Ecto neural progenitor cell (in vitro differentiated cells): ENCODE results near the gene SORL1.

Experiments
- DNase-seq: peaks from one replicate; pipeline ENCODE4 v3.0.0-alpha.2; 2018; ENCODE audit warnings: low spot score

SORL1 gene

DNA sequence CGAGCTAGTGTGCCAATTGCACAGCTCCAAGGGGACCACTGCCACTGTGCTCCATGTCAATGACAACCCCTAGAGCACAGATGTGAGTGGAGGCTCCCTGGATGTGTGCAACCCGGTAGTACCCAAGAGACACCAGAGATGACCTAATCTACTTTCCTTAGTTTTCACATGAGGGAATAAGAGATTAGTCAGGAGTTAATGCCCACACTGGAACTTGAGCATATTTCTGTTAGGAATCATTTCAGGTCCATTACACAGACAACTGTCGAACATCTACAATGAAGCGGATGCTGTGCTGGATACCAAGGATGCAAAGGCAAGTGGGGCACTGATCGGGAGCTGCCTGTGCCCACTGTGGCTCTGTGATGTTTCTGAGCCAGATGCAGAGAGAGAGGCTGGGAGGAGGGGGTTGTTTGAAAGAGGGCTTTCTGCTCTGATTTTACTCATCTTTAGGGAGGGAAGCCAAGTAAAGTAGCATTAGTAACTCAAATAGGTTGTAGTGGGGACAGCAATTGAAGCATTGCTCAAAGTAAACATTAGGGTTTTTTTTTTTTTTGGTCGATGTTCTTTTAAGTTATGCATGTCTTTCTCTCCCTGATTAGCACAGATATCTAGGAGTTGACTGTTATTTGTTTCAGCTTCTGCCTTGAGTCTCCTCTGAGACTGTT is 83.1 kb downstream of the SORL1 start:
- DNase-seq, result no peak

- DNase-seq, result no peak
Observed at GRCh38 chr11:121536126-121536525, 84.0 kb downstream of the SORL1 start.

- DNase-seq, result no peak
Observed at GRCh38 chr11:121538054-121538453, 85.9 kb downstream of the SORL1 start.

GRCh38 chr11:121539000-121539399 is 86.9 kb downstream of the SORL1 start:
- DNase-seq, result no peak

- no peak for DNase-seq
Observed at GRCh38 chr11:121540627-121541026, 88.5 kb downstream of the SORL1 start.

- no peak for DNase-seq
Observed at GRCh38 chr11:121543836-121544380, 91.8 kb downstream of the SORL1 start.

GRCh38 chr11:121544956-121545355 is 92.8 kb downstream of the SORL1 start:
- DNase-seq, result no peak

- DNase-seq, result no peak
Observed at GRCh38 chr11:121547574-121547973, 95.5 kb downstream of the SORL1 start.

GRCh38 chr11:121550247-121551030 is 98.3 kb downstream of the SORL1 start:
- no peak for DNase-seq

DNA sequence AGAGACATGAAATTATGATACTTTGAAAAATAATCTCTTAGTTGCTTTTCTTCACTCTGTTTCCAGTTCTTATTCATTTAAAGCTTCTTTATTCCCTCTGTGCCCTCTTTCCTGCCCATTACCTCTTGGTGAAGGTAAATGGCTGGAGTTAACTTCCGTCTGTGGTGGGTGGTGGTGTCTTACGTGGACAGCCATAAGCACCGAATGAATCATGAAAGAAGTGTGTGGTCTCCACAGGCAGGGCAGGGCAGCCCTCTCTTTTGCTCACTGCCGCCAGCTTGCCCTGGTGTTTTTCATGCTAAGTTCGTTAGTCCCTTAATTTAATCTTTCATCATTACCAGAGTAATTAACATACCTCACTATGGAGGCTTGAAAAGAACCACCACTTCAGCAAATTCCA is 99.3 kb downstream of the SORL1 start:
- DNase-seq, result peak; percentile 8

DNA sequence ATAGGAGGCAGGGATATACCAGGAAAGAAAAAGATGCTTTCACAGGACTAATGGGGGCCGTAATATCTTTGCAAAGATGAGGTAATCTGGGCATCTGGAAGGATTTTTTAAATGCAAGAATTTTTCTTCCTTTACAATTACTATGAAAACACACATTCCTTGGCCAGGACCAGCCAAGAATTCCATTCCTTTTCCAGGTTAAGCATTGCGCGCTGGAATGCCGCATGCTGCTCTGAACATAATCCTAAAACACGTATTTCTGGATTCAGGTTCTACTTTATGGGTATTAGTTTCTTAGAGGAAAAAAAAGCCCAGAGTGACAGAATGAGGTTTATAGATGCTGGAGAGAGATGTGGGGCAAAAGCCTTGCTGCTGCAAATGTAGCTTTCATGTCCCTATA is 100.0 kb downstream of the SORL1 start:
- DNase-seq, result peak; percentile 9

- DNase-seq, result no peak
Observed at GRCh38 chr11:121552644-121553043, 100.5 kb downstream of the SORL1 start.

- DNase-seq, result no peak
Observed at GRCh38 chr11:121553389-121553788, 101.3 kb downstream of the SORL1 start.

DNA sequence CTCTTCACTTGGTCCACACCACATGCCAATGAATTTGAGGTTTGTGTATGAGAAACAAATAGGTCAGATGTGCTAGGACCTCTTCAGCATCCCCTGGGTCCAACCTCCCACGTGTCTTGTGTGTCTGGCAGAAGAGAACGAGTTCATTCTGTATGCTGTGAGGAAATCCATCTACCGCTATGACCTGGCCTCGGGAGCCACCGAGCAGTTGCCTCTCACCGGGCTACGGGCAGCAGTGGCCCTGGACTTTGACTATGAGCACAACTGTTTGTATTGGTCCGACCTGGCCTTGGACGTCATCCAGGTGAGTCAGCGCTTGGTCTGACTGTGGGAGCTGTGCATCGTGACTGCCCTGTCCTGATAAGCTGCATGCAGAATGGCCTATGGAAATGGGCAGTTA is 101.7 kb downstream of the SORL1 start:
- no peak for DNase-seq

DNA sequence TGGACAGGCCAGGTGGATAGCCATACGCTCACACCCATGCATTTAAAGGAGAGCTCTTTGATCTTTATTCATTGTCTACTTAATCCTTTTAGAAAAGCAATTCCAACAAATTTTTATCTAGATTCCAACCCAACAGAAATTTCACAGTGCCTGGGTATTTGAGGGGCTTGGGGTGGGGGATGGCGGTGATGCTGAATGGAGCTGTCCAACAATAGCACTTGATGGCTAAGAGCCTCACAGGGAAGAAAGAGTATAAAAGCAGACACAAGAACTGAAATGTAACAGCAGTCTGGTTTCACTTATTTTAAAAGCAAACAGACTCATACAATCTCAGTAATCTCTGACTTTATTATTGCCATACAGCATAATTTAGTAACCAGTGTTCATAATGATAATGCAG is 102.4 kb downstream of the SORL1 start:
- DNase-seq, result no peak

DNA sequence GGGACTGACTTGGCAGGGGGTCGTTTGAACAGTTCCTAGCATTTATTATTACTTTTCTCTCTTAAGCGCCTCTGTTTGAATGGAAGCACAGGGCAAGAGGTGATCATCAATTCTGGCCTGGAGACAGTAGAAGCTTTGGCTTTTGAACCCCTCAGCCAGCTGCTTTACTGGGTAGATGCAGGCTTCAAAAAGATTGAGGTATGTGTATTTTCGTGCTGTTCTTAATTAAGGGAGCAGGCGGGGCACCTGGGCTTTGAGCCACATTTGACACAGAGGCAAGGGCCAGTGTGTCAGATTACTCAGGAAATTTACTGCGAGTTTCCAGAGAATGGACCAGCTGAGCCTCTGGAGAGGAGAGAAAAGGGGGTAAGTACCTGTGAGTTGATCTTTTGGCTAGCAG is 103.0 kb downstream of the SORL1 start:
- no peak for DNase-seq

DNA sequence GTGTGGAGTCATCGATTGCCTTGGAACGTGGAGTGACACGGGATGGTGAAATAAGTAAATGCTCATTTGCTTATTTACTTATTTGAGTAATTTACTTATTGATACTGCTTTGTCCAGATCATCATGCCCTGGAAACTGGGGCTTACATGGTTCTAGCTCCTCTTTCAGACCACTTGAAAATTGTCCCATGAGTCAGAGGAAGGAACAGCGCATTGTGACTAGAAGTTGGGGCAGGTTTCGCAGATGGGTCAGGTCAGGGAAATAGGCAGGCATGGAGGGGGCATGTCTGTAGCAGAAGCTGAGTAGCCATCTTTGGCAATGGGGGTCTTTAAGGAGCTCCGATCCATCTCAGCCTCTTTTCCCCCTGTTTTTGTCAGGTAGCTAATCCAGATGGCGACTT is 104.8 kb downstream of the SORL1 start:
- no peak for DNase-seq

DNA sequence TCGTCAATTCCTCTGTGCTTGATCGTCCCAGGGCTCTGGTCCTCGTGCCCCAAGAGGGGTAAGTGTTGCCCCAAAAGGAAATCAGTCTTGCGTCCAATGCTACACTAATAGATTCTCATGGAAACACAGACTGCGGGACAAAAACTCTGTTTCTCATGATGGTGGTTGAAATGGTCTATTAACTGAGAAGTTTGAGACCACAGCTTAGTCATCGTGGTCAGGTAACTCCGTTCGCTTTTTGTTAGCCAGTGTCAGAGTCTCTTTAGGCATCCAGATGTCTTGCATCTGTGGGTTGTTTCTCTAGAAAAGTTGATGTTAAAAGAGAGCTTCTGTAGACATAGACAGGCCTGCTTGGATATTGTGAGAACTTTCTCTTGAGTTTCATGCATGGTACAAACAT is 105.2 kb downstream of the SORL1 start:
- DNase-seq, result no peak

DNA sequence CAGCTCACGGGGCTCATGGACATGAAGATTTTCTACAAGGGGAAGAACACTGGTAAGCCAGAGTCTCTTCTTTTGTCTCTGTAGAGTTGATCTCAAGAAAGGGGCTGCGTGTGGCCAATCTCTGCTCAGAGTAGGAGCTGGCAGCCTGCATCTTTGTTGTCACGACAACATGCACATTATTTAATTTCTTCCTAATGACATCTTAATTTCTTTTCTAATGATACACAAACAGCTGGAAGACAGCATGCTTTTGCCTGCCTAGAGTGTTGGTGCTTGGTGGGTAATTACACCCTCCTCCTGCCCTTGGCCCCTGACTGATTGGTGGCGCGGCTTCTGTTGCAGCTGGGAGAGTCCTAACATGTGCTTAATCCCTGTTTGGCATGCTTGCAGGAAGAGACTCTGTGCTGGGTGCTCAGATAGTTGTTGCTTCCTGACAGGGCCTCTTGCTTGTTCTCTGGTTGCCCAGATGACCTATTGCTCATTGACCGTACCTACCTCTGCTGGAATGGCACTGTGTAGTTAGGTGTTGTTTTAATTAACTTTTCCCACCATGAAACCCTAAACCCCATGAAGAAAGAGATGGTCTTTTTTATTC is 107.6 kb downstream of the SORL1 start:
- no peak for DNase-seq

DNA sequence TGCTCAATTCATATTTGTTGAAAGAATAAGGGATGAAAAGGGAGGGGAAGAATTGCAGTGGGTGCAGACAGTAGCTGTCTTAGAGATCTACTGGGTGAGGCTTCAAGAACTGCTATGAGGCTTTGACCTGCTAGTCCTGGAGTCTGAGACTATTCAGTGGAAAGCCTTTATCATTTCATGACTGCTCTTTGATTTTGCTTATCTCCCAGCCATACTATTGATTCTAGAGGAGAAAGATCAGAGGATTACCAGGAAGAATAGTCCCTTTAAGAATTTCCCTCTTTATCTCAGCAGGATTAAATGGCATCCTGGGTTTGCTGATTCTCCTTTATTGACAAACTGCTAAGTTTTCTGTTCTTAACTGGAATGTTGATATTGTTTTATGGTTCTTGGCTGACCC is 108.1 kb downstream of the SORL1 start:
- no peak for DNase-seq

GRCh38 chr11:121561240-121561639 is 109.1 kb downstream of the SORL1 start:
- DNase-seq, result no peak

DNA sequence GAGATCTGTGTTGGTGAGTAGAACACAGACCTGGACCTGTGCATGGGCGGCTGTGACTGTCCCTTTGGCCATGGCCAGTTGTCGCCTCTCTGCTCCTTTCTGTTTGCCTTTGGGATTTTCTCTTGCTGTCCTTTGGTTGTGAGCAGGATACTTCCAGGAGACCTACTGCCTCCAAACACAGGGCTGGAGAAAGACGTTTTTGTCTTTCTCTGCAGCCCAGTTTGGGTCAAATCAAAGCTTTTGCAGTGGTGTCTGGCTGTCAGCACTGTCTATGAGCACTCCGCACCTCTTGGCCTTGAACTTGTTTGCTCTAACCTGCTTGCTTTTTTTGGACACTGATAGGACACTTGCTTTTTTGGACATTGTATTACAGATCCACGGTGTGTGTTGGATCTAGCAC is 109.6 kb downstream of the SORL1 start:
- no peak for DNase-seq

DNA sequence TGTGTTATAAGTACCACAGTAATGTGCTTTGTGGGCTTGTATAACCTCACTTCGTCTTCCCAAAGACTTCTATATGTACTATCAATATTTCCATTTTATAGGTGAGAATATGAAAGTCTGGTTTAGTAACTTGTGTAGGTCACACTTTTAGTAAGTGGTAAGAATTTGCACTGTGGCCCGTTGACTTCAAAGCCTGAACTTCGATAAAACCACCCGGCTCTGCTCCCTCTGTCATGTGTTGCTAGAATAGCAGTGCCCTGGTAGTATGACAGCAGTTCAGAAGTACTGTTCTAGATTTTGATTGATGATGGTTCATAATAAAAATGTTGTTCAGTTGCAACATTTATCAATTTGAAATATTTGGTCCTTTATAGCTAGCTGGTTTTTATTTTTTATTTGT is 110.9 kb downstream of the SORL1 start:
- DNase-seq, result no peak
